ENCODE measurements around the gene IL17RA. TPM values are rescaled to one million over a fixed set of nuclear protein-coding genes. Genes with fewer than 3 reads are reported as not detected.
A peak's percentile ranks its signal among the peaks of the same experiment; 100 is the strongest.

Gene IL17RA
- polyA plus RNA-seq, 1 donor (not counting 4 experiments of a cell fraction or from before 2014, with no cell fraction given) = 6.0 TPM

DNA sequence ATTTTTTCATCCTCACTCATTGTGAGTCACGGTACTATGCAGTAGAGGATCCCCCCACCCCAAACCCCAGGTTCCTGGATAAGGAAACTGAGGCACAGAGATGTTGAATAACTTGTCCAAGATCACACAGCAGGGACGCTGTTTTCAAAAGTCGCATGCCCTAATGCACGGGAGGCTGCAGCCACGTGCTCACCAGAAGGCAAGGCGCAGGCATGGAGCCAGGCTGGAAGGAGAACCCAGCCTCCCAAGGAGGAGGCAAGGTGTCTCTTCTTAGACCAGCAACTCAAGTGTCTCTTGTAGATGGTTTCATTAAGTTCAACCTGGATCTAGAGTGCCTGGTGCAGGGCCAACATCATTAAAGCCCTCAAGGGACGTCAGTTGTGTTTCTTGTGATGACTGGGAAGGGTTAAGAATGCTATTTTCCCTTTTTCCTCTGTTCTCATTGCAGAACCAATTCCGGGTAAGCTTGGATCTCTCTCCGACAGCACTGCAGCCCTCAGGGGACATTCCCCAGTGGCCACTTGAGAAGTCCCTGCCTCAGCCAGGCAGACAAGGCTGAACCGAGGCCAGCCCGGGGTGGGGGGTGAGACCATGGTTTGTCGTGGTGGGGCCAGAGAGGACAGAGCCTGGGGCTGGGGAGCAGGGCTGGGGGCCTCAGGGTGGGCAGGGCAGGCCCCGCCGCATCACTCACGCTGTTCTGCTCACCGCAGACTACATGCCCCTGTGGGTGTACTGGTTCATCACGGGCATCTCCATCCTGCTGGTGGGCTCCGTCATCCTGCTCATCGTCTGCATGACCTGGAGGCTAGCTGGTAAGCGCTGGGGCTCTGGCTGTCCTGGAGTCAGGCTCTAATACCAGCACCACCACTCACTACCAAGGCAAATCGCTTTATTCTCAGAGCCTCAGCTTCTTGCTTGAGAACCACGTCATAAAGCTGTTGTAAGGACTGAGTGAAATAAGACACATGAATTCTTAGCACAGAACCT lies 20.6 kb downstream of the IL17RA start:
- no peak for FAIRE-seq
- H3K9me1 ChIP-seq (ENCODE audit: control insufficient read depth, extremely low read depth, insufficient read depth, low read length) = no peaks in the 10 kb centered on the region
- no peak overlapping the region for H2AFZ ChIP-seq (ENCODE audit: control insufficient read depth, low read length)
- H3K4me1 ChIP-seq (ENCODE audit: control insufficient read depth, extremely low read depth, insufficient read depth, low read length) = no peaks in the 10 kb centered on the region
- no peaks in the 10 kb centered on the region for H3K9me3 ChIP-seq (ENCODE audit: control insufficient read depth, low read depth, low read length)
- H3K9ac ChIP-seq (ENCODE audit: control insufficient read depth, extremely low read depth, insufficient read depth, low read length) = no peak overlapping the region
- peaks cover 4% of the 10 kb centered on the region for H4K20me1 ChIP-seq (ENCODE audit: control insufficient read depth, extremely low read depth, insufficient read depth, low read length)
- peaks cover 28 to 39% of the 10 kb centered on the region in 2 experiments for H3K36me3 ChIP-seq (ENCODE audit: control insufficient read depth in 2 of 2, extremely low read depth in 1 of 2, insufficient read depth in 2 of 2, low read length in 2 of 2)
- DNase-seq (ENCODE audit: low read depth, low spot score) = no peak
- H3K4me2 ChIP-seq (ENCODE audit: control insufficient read depth, extremely low read depth, insufficient read depth, low read depth, low read length) = no peak overlapping the region
- H3K79me2 ChIP-seq (ENCODE audit: control insufficient read depth, insufficient read depth, low read length) = no peaks in the 10 kb centered on the region
- H3K4me3 ChIP-seq (ENCODE audit: control insufficient read depth in 2 of 3, extremely low read depth in 1 of 3, insufficient read depth in 2 of 3, low read depth in 1 of 3, low read length in 3 of 3) = no peak overlapping the region
- dilution Hi-C loops (cut with MboI; ENCODE audit: extremely low pct_ligation_motif_present, low sequenced_read_pairs) = no loop called here
- TF ChIP-seq EZH2 (IDR thresholded peaks at IDR 0.05; ENCODE audit: low read length) = no peak
- TF ChIP-seq, protein P1, sequence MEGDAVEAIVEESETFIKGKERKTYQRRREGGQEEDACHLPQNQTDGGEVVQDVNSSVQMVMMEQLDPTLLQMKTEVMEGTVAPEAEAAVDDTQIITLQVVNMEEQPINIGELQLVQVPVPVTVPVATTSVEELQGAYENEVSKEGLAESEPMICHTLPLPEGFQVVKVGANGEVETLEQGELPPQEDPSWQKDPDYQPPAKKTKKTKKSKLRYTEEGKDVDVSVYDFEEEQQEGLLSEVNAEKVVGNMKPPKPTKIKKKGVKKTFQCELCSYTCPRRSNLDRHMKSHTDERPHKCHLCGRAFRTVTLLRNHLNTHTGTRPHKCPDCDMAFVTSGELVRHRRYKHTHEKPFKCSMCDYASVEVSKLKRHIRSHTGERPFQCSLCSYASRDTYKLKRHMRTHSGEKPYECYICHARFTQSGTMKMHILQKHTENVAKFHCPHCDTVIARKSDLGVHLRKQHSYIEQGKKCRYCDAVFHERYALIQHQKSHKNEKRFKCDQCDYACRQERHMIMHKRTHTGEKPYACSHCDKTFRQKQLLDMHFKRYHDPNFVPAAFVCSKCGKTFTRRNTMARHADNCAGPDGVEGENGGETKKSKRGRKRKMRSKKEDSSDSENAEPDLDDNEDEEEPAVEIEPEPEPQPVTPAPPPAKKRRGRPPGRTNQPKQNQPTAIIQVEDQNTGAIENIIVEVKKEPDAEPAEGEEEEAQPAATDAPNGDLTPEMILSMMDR (optimal IDR thresholded peaks at IDR 0.05 in 1 of 3, IDR thresholded peaks at IDR 0.05 in 1 of 3, conservative IDR thresholded peaks at IDR 0.05 in 1 of 3; ENCODE audit: extremely low read depth in 1 of 3, insufficient read depth in 2 of 3, low read length in 3 of 3) = no peak
- no peaks in the 10 kb centered on the region for H3K27me3 ChIP-seq (ENCODE audit: control insufficient read depth, extremely low read depth, insufficient read depth, low read length)
- H3K27ac ChIP-seq (ENCODE audit: control insufficient read depth, insufficient read depth, low read length) = no peak overlapping the region

DNA sequence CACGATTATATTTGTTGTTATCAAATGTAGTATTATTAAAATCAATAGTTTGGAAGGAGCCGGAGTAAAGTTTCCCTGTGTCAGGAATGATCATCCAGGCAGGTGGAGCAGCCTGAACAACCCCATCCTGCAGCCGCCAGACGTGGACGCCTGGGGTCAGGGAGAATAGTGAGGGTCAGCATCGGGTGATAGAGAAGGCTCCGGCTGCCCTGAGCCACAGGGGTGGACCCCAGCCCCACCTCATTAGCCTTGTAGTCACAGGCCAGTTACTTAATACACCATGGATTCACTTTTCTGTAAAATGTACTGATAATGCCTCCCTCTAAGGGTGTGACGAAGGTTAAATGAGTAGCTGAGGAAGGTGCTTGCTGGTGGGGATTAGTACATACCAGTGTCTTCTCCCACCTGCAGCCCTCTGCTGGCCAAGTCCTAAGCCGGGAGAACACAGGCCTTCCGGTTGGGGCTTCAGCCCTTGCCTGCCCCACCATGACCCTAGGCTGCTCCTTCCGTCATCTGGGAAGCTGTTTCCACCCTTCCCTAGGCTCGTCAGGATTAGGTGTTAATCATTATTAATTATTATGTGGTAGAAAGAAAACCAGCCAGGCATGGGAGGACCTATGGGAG lies 21.5 kb downstream of the IL17RA start:
- Histone ChIP-seq H3K4me2 (ENCODE audit: control insufficient read depth, extremely low read depth, insufficient read depth, low read depth, low read length) (no peak overlapping the region), H3K9me1 (ENCODE audit: control insufficient read depth, extremely low read depth, insufficient read depth, low read length) (no peaks in the 10 kb centered on the region), H3K9ac (ENCODE audit: control insufficient read depth, extremely low read depth, insufficient read depth, low read length) (no peak overlapping the region), H3K4me3 (ENCODE audit: control insufficient read depth in 2 of 3, extremely low read depth in 1 of 3, insufficient read depth in 2 of 3, low read depth in 1 of 3, low read length in 3 of 3) (no peak overlapping the region), H3K9me3 (ENCODE audit: control insufficient read depth, low read depth, low read length) (no peaks in the 10 kb centered on the region), H3K27me3 (ENCODE audit: control insufficient read depth, extremely low read depth, insufficient read depth, low read length) (no peaks in the 10 kb centered on the region), H2AFZ (ENCODE audit: control insufficient read depth, low read length) (no peak overlapping the region), H3K36me3 (ENCODE audit: control insufficient read depth in 2 of 2, extremely low read depth in 1 of 2, insufficient read depth in 2 of 2, low read length in 2 of 2) (peaks cover 24 to 34% of the 10 kb centered on the region in 2 experiments), H4K20me1 (ENCODE audit: control insufficient read depth, extremely low read depth, insufficient read depth, low read length) (peaks cover 4% of the 10 kb centered on the region), H3K27ac (ENCODE audit: control insufficient read depth, insufficient read depth, low read length) (no peak overlapping the region), H3K4me1 (ENCODE audit: control insufficient read depth, extremely low read depth, insufficient read depth, low read length) (no peaks in the 10 kb centered on the region), H3K79me2 (ENCODE audit: control insufficient read depth, insufficient read depth, low read length) (no peaks in the 10 kb centered on the region)
- dilution Hi-C loops (cut with MboI; ENCODE audit: extremely low pct_ligation_motif_present, low sequenced_read_pairs) = no loop called here
- DNase-seq (ENCODE audit: low read depth, low spot score) = no peak
- FAIRE-seq = no peak
- TF ChIP-seq, protein P1 (optimal IDR thresholded peaks at IDR 0.05 in 1 of 3, IDR thresholded peaks at IDR 0.05 in 1 of 3, conservative IDR thresholded peaks at IDR 0.05 in 1 of 3; ENCODE audit: extremely low read depth in 1 of 3, insufficient read depth in 2 of 3, low read length in 3 of 3) = peak in 1 of 3 experiments; percentile 6
- no peak for TF ChIP-seq EZH2 (IDR thresholded peaks at IDR 0.05; ENCODE audit: low read length)

Measured in keratinocyte (primary cell).